Liver (tissue), 3 donors: ENCODE data around the gene DNAH7.

Experiments used
- GABPA ChIP-seq, 2 donors: IDR thresholded peaks in 1 of 2; conservative IDR thresholded peaks in 1 of 2; 2 replicates each; pipeline ENCODE4 v1.6.1; 2016; ENCODE audit warnings: antibody characterized with exemption in 2 of 2, mild to moderate bottlenecking in 1 of 2, moderate library complexity in 1 of 2
- JUND ChIP-seq, 2 donors: IDR thresholded peaks; 2 replicates each; pipeline ENCODE4 v1.6.1; 2016; ENCODE audit warnings: antibody characterized with exemption in 2 of 2
- TAF1 ChIP-seq: conservative IDR thresholded peaks from 2 replicates; pipeline ENCODE4 v1.6.1; 2016; ENCODE audit warnings: antibody characterized with exemption, mild to moderate bottlenecking
- YY1 ChIP-seq: IDR thresholded peaks from 2 replicates; pipeline ENCODE4 v1.6.1; 2016; ENCODE audit warnings: antibody characterized with exemption, mild to moderate bottlenecking
- TF ChIP-seq, protein P1 (sequence below): IDR thresholded peaks from 2 replicates; pipeline ENCODE4 v1.6.1; 2016; ENCODE audit warnings: antibody characterized with exemption
- TF ChIP-seq, protein P2 (sequence below): fragments of 150-350 bp; IDR thresholded peaks from 2 replicates; pipeline ENCODE4 v1.5.1; 2017; ENCODE audit warnings: improper control_type of control experiment, low read depth, low read length; ENCODE audit not compliant: missing input control
- TF ChIP-seq, protein P3 (sequence below): IDR thresholded peaks from 2 replicates; pipeline ENCODE4 v1.6.1; 2016; ENCODE audit warnings: antibody characterized with exemption
- donor health status: healthy.
- donor health status: healthy.

DNA sequence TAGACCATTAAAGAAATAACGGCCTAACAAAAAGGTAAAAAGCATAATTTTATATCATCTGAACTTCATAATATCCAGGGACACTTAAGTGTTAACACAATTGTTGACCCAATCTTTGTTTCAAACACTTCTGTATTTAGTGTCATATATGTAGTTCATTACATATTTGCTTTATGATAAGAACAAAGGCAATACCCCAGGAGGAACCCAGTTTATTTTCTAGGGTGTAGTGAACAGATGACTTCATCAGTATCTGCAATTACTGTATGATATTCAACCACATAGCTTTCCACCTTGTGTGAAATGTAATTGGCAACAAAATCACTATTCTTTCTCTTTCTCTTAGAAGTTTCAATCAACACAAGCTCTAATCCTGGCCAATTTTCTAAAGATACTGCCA, 233.8 kb downstream of the DNAH7 start:
- TF ChIP-seq GABPA (IDR thresholded peaks at IDR 0.05 in 1 of 2, conservative IDR thresholded peaks at IDR 0.05 in 1 of 2), result no peak
- TF ChIP-seq, protein P1, sequence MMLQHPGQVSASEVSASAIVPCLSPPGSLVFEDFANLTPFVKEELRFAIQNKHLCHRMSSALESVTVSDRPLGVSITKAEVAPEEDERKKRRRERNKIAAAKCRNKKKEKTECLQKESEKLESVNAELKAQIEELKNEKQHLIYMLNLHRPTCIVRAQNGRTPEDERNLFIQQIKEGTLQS, result no peak
- TF ChIP-seq YY1, result no peak
- TF ChIP-seq TAF1, result no peak
- no peak for TF ChIP-seq JUND (IDR thresholded peaks at IDR 0.05)
- TF ChIP-seq, protein P2, sequence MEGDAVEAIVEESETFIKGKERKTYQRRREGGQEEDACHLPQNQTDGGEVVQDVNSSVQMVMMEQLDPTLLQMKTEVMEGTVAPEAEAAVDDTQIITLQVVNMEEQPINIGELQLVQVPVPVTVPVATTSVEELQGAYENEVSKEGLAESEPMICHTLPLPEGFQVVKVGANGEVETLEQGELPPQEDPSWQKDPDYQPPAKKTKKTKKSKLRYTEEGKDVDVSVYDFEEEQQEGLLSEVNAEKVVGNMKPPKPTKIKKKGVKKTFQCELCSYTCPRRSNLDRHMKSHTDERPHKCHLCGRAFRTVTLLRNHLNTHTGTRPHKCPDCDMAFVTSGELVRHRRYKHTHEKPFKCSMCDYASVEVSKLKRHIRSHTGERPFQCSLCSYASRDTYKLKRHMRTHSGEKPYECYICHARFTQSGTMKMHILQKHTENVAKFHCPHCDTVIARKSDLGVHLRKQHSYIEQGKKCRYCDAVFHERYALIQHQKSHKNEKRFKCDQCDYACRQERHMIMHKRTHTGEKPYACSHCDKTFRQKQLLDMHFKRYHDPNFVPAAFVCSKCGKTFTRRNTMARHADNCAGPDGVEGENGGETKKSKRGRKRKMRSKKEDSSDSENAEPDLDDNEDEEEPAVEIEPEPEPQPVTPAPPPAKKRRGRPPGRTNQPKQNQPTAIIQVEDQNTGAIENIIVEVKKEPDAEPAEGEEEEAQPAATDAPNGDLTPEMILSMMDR, result no peak
- TF ChIP-seq, protein P3, sequence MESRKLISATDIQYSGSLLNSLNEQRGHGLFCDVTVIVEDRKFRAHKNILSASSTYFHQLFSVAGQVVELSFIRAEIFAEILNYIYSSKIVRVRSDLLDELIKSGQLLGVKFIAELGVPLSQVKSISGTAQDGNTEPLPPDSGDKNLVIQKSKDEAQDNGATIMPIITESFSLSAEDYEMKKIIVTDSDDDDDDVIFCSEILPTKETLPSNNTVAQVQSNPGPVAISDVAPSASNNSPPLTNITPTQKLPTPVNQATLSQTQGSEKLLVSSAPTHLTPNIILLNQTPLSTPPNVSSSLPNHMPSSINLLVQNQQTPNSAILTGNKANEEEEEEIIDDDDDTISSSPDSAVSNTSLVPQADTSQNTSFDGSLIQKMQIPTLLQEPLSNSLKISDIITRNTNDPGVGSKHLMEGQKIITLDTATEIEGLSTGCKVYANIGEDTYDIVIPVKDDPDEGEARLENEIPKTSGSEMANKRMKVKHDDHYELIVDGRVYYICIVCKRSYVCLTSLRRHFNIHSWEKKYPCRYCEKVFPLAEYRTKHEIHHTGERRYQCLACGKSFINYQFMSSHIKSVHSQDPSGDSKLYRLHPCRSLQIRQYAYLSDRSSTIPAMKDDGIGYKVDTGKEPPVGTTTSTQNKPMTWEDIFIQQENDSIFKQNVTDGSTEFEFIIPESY, result no peak
